ACC112 (cell line): ENCODE data around the gene POU2AF2.
"Not testable (repeated sequence)": the region's sequence is repeated elsewhere in the genome, so short reads cannot be mapped to it uniquely, and the experiment has no call there.

Source experiments
- H2AFZ ChIP-seq: fragments of 200-600 bp; sonication (generic); one replicate; pipeline ENCODE4 v1.6.0; 2017; ENCODE audit warnings: antibody characterized with exemption, low read length; ENCODE audit not compliant: unreplicated experiment
- H3K27ac ChIP-seq: fragments of 200-600 bp; sonication (generic); 2 replicates; pipeline ENCODE4 v1.5.1; 2014; ENCODE audit warnings: low read depth, mild to moderate bottlenecking, antibody characterized with exemption, low read length, moderate library complexity
- H3K27me3 ChIP-seq: fragments of 200-600 bp; sonication (generic); 2 replicates; pipeline ENCODE4 v1.6.1; 2014; ENCODE audit warnings: mild to moderate bottlenecking, antibody characterized with exemption, low read length, moderate library complexity, mixed read lengths; ENCODE audit not compliant: insufficient read depth
- H3K36me3 ChIP-seq: fragments of 200-600 bp; sonication (generic); 2 replicates; pipeline ENCODE4 v1.6.1; 2016; ENCODE audit warnings: mild to moderate bottlenecking, antibody characterized with exemption, low read length, moderate library complexity, mixed read lengths; ENCODE audit not compliant: insufficient read depth
- H3K4me1 ChIP-seq: fragments of 200-600 bp; sonication (generic); one replicate; pipeline ENCODE4 v1.6.1; 2016; ENCODE audit warnings: low read length, mixed read lengths; ENCODE audit not compliant: insufficient read depth, unreplicated experiment, control insufficient read depth
- H3K4me3 ChIP-seq: fragments of 200-600 bp; sonication (generic); 2 replicates; pipeline ENCODE4 v1.5.1; 2014; ENCODE audit warnings: mild to moderate bottlenecking, low read depth, low read length
- H3K79me2 ChIP-seq: fragments of 200-600 bp; sonication (generic); one replicate; pipeline ENCODE4 v1.6.0; 2016; ENCODE audit warnings: low read length; ENCODE audit not compliant: control insufficient read depth, unreplicated experiment, insufficient read depth

POU2AF2 gene

GRCh38 chr11:111221936-111222335 lies 23.6 kb upstream of the POU2AF2 start:
- H2AFZ ChIP-seq, H3K4me1 ChIP-seq, H3K4me3 ChIP-seq, H3K79me2 ChIP-seq, H3K27ac ChIP-seq, H3K27me3 ChIP-seq, H3K36me3 ChIP-seq: not testable (repeated sequence)

DNA sequence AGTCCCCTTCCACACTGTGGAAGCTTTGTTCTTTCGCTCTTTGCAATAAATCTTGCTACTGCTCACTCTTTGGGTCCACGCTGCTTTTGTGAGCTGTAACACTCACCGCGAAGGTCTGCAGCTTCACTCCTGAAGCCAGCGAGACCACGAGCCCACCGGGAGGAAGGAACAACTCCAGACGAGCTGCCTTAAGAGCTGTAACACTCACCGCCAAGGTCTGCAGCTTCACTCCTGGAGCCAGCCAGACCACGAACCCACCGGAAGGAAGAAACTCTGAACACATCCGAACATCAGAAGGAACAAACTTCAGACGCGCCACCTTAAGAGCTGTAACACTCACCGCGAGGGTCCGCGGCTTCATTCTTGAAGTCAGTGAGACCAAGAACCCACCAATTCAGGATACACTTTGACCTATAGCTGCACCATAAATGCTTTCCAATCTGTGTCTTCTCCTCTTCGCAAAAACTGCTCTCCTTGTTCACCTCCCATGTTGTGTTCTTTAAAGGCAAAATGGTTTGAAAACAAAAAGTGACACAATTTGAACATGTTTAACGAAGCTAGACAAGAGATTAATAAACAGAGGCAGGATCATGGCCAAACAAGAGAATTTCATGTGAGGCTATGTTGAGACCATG lies 22.6 kb upstream of the POU2AF2 start:
- H3K4me3 ChIP-seq, H3K27ac ChIP-seq, H2AFZ ChIP-seq, H3K4me1 ChIP-seq, H3K79me2 ChIP-seq, H3K27me3 ChIP-seq, H3K36me3 ChIP-seq: not testable (repeated sequence)

DNA sequence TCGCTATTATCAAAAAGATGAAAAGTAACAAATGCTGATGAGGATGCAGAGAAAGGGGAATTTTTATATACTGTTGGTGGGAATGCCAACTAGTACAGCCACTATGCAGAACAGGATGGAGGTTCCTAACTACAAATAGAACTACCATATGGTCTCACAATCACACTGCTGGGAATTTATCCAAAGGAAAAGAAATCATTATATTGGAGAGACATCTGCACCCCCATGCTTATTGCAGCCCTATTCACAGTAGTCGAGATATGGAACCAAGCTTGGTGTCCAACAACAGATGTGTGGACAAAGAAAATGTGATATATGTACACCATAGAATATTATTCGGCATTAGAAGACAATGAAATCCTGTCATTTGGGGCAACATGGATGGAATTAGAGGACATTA lies 19.6 kb upstream of the POU2AF2 start:
- H3K4me3 ChIP-seq = no peak overlapping the region
- no peaks in the 10 kb centered on the region for H3K27me3 ChIP-seq
- H2AFZ ChIP-seq = no peak overlapping the region
- no peak overlapping the region for H3K27ac ChIP-seq
- H3K79me2 ChIP-seq = no peaks in the 10 kb centered on the region
- peaks cover under 1% of the 10 kb centered on the region for H3K4me1 ChIP-seq
- H3K36me3 ChIP-seq = no peaks in the 10 kb centered on the region

- H3K36me3 ChIP-seq = no peaks in the 10 kb centered on the region
- no peaks in the 10 kb centered on the region for H3K79me2 ChIP-seq
- no peak overlapping the region for H3K4me3 ChIP-seq
- H2AFZ ChIP-seq = no peak overlapping the region
- H3K27ac ChIP-seq = no peak overlapping the region
- H3K4me1 ChIP-seq = peaks cover 4% of the 10 kb centered on the region
- no peaks in the 10 kb centered on the region for H3K27me3 ChIP-seq
Observed at GRCh38 chr11:111229604-111230003, 15.9 kb upstream of the POU2AF2 start.

- Histone ChIP-seq H3K36me3 (no peaks in the 10 kb centered on the region), H3K27me3 (no peaks in the 10 kb centered on the region), H2AFZ (no peak overlapping the region), H3K27ac (no peak overlapping the region), H3K79me2 (no peaks in the 10 kb centered on the region), H3K4me1 (peaks cover 4% of the 10 kb centered on the region), H3K4me3 (peak overlapping the region; percentile 19; the same call in 1 of the 2 replicates)
Observed at GRCh38 chr11:111230122-111230465, 15.4 kb upstream of the POU2AF2 start.

DNA sequence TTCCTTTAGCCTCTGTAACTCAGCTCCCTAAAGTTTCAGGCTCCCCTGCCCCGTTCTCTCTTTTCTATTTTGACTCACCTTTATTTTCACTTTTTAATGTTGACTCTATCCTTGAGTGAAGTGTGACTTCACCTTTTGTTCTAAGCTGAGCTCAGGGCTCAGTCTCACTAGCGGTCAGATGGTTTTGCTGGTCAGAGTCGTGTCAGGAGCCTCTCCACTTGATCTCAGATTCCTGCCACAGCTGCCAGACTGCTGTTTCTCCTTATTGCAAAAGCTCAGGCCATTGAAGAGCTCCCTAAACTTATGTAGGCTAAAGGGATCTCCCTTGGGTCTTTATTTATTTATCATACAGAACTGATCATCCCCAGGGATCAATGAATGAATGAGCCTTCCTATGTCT lies 13.7 kb upstream of the POU2AF2 start:
- H3K27ac ChIP-seq = no peak overlapping the region
- H3K36me3 ChIP-seq = no peaks in the 10 kb centered on the region
- H3K27me3 ChIP-seq = no peaks in the 10 kb centered on the region

DNA sequence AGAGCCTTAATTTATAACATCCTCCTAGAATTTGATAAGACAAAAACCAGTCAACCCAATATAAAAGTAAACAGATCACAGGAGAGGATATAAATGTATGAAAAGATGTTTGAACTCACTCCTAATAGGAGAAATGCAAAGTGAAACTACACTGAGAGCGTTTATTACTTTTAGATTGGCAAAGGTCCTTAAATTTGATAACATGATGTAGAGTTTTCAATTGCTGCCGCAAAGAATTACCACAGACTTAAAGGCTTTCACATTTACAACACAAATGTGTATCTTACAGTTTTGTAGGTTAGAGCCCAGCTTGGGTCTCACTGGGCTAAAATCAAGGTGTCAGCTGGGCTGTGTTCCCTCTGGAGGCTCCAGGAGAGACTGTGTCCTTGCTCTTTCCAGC lies 9.1 kb upstream of the POU2AF2 start:
- no peaks in the 10 kb centered on the region for H3K79me2 ChIP-seq
- H3K27me3 ChIP-seq = peaks cover 3% of the 10 kb centered on the region; the same call in 1 of the 2 replicates
- H3K36me3 ChIP-seq = no peaks in the 10 kb centered on the region
- peak overlapping the region; percentile 25 for H2AFZ ChIP-seq
- no peak overlapping the region for H3K27ac ChIP-seq
- no peaks in the 10 kb centered on the region for H3K4me1 ChIP-seq
- H3K4me3 ChIP-seq = peak overlapping the region; percentile 36

More for the DNA sequence above, 13.7 kb upstream of the POU2AF2 start:
- H3K4me3 ChIP-seq = no peak overlapping the region
- H3K4me1 ChIP-seq = peaks cover 4% of the 10 kb centered on the region
- H2AFZ ChIP-seq = no peak overlapping the region
- H3K79me2 ChIP-seq = no peaks in the 10 kb centered on the region

DNA sequence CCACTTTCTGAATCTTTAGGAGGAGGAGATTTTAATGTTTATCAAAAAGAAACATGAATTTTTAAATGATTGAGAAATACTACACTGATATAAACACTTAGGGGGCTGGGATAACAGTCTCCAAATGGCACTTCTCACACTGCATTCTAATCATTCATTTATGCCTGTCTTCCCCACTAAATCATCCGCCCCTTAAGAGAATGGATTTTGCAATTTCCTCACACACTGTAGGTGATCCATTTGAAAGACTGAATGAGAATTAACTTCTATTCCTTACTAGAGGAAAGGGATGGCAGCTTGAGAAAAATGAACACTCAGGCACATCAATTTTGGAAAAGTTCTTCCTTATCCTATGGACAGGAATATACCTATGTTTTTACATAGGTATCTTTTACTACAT lies 7.6 kb upstream of the POU2AF2 start:
- Histone ChIP-seq H3K27ac (no peak overlapping the region), H3K27me3 (peaks cover 18% of the 10 kb centered on the region), H3K4me3 (no peak overlapping the region), H3K79me2 (no peaks in the 10 kb centered on the region), H3K36me3 (no peaks in the 10 kb centered on the region), H2AFZ (no peak overlapping the region), H3K4me1 (no peaks in the 10 kb centered on the region)

GRCh38 chr11:111246956-111247355 lies 1.4 kb downstream of the POU2AF2 start:
- Histone ChIP-seq H3K27ac (no peak overlapping the region), H3K79me2 (no peaks in the 10 kb centered on the region), H3K27me3 (peaks cover 84% of the 10 kb centered on the region), H3K4me3 (no peak overlapping the region), H2AFZ (no peak overlapping the region), H3K4me1 (no peaks in the 10 kb centered on the region), H3K36me3 (no peaks in the 10 kb centered on the region)

- Histone ChIP-seq H3K79me2 (no peaks in the 10 kb centered on the region), H3K36me3 (no peaks in the 10 kb centered on the region), H2AFZ (no peak overlapping the region)
Observed at GRCh38 chr11:111250936-111251335, 5.4 kb downstream of the POU2AF2 start.

DNA sequence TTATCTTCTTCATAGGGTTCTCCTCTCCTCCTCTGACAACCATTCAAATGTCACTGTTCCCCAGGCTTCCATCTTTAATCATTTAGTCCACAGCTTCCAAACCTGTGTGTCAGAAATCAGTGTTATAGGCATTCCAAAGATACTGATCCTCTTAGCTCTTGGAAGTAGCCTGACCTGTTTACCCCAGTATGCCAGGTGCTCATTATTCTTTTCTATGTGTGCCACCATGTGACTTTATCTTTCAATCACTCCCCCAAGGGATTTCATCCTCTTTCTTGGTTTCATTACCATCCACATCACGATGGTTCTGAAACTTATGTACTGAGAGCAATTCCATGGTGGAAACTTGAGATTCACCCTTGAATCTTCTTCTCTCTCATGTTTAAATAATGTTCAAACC lies 7.6 kb downstream of the POU2AF2 start:
- H3K36me3 ChIP-seq = no peaks in the 10 kb centered on the region
- H3K27me3 ChIP-seq = peaks cover 88% of the 10 kb centered on the region
- H3K79me2 ChIP-seq = no peaks in the 10 kb centered on the region
- H2AFZ ChIP-seq = no peak overlapping the region
- H3K27ac ChIP-seq = no peak overlapping the region
- H3K4me3 ChIP-seq = no peak overlapping the region
- H3K4me1 ChIP-seq = no peaks in the 10 kb centered on the region

More at GRCh38 chr11:111250936-111251335, 5.4 kb downstream of the POU2AF2 start:
- H3K4me1 ChIP-seq = no peaks in the 10 kb centered on the region
- peaks cover 91% of the 10 kb centered on the region for H3K27me3 ChIP-seq
- no peak overlapping the region for H3K4me3 ChIP-seq
- no peak overlapping the region for H3K27ac ChIP-seq
